GM10266 (cell line): ENCODE measurements around the gene AMN.
"Not testable (repeated sequence)": the region's sequence is repeated elsewhere in the genome, so short reads cannot be mapped to it uniquely, and the experiment has no call there.

Experiments used
- DNase-seq: peaks from one replicate; pipeline ENCODE4 v3.0.0; 2012; ENCODE audit errors: extremely low spot score
- CTCF ChIP-seq: IDR thresholded peaks from 2 replicates; pipeline ENCODE4 v1.5.1; 2012; ENCODE audit warnings: mild to moderate bottlenecking, low read depth; ENCODE audit not compliant: control insufficient read depth, insufficient read depth; ENCODE audit errors: missing control alignments

AMN gene

GRCh38 chr14:102925646-102926045 lies 3.2 kb downstream of the AMN start:
- no peak for DNase-seq
- no peak for TF ChIP-seq CTCF

- no peak for TF ChIP-seq CTCF
- no peak for DNase-seq
Measured at GRCh38 chr14:102926104-102926503, 3.6 kb downstream of the AMN start.

- DNase-seq = not testable (repeated sequence)
Measured at GRCh38 chr14:102926840-102927239, 4.4 kb downstream of the AMN start.

- no peak for TF ChIP-seq CTCF
- no peak for DNase-seq
Measured at GRCh38 chr14:102927346-102927877, 4.9 kb downstream of the AMN start.

GRCh38 chr14:102927878-102928411 lies 5.5 kb downstream of the AMN start:
- TF ChIP-seq CTCF = no peak
- DNase-seq = no peak

GRCh38 chr14:102928412-102929240 lies 6.2 kb downstream of the AMN start:
- no peak for TF ChIP-seq CTCF
- DNase-seq = peak; percentile 93

GRCh38 chr14:102929241-102930137 lies 7.0 kb downstream of the AMN start:
- no peak for TF ChIP-seq CTCF
- no peak for DNase-seq
